OCI-LY1 (cell line): Measurements from ENCODE around the gene EIF3F.

Experiments
- EZH2 ChIP-seq: fragments of 200-600 bp; sonication (generic), shearing (Covaris generic); IDR thresholded peaks from 2 replicates; pipeline ENCODE4 v1.8.0; 2017; ENCODE audit warnings: borderline replicate concordance, mixed run types, mild to moderate bottlenecking, antibody characterized with exemption, low read length, moderate library complexity, mixed read lengths
- TF ChIP-seq, protein P1 (sequence below): fragments of 200-600 bp; sonication (generic), shearing (Covaris generic); IDR thresholded peaks from 2 replicates; pipeline ENCODE4 v1.5.1; 2017; ENCODE audit warnings: mild to moderate bottlenecking, antibody characterized with exemption, low read length, moderate library complexity, mixed read lengths

DNA sequence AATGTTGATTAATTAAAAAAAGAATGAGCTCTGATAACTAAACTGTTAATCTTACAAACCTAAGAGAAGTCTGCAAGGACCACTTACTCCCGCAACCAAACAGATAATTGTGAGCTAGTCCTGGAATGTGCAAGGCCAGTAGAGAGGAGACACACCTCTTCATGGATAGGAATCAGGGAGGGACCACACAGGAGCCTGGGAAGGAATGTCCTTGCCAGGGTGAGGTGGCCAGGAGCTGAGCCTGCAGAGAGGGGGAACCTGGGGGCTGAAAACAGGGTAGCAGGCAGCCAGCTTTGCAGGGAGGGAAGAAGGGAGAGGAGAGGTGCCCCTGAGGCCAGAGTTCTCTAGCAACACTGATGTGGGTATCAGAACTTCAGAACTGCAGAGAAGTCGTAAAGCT is 12.5 kb upstream of the EIF3F start:
- TF ChIP-seq, protein P1, sequence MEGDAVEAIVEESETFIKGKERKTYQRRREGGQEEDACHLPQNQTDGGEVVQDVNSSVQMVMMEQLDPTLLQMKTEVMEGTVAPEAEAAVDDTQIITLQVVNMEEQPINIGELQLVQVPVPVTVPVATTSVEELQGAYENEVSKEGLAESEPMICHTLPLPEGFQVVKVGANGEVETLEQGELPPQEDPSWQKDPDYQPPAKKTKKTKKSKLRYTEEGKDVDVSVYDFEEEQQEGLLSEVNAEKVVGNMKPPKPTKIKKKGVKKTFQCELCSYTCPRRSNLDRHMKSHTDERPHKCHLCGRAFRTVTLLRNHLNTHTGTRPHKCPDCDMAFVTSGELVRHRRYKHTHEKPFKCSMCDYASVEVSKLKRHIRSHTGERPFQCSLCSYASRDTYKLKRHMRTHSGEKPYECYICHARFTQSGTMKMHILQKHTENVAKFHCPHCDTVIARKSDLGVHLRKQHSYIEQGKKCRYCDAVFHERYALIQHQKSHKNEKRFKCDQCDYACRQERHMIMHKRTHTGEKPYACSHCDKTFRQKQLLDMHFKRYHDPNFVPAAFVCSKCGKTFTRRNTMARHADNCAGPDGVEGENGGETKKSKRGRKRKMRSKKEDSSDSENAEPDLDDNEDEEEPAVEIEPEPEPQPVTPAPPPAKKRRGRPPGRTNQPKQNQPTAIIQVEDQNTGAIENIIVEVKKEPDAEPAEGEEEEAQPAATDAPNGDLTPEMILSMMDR = no peak
- TF ChIP-seq EZH2 = no peak
